ENCODE results near the gene TOB1. TPM values are rescaled to one million over a fixed set of nuclear protein-coding genes. Genes with fewer than 3 reads are reported as not detected.
"Not testable (repeated sequence)": the region's sequence is repeated elsewhere in the genome, so short reads cannot be mapped to it uniquely, and the experiment has no call there.

The TOB1 gene
- total RNA-seq, 4 donors from 2014 or later, result 48.6 to 142 (median 81.3) TPM

DNA sequence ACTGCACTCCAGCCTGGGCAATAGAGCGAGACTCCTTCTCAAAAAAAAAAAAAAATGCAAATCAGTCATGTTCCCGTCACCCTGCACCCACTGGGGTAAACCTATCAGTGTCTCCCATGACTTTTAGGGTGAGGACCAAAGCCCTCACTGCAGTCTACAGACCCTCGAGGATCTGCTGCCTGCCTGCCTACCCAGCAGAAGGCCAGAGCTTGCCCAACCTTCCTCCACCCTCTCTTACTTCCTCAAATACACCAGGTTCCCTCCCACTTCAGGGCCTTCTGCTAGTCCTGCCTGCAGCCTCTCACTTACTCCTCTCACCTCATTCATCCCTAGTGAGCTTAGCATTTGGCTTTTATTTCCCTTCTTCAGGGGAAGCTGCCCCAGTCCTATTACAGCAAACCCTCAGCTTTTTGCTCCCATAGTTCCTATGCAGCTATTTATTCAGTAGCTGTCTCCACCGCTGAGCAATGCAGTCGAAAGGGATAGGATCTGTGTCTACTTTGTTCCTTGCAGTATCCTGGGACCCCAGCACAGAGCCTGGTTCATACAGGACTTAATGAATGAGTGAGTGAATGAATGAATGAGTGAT is 17.8 kb upstream of the TOB1 start:
- Histone ChIP-seq H3K9me3 (peaks cover 0 to 5% (median 0%) of the 10 kb centered on the region in 4 donors), H3K4me3 (no peak overlapping the region), H3K4me1 (peaks cover 0 to 28% (median 3%) of the 10 kb centered on the region in 4 donors), H3K27ac (peak overlapping the region in 2 of 4 donors; percentile 63 to 65), H3K36me3 (no peaks in the 10 kb centered on the region), H3K27me3 (no peaks in the 10 kb centered on the region)
- no peak for TF ChIP-seq EP300 (IDR thresholded peaks at IDR 0.05)
- 74 to 80% methylated on average over 5 of the region's 5 CpGs for WGBS, 2 donors
- no peak for DNase-seq (ENCODE audit: low spot score in 2 of 2)

DNA sequence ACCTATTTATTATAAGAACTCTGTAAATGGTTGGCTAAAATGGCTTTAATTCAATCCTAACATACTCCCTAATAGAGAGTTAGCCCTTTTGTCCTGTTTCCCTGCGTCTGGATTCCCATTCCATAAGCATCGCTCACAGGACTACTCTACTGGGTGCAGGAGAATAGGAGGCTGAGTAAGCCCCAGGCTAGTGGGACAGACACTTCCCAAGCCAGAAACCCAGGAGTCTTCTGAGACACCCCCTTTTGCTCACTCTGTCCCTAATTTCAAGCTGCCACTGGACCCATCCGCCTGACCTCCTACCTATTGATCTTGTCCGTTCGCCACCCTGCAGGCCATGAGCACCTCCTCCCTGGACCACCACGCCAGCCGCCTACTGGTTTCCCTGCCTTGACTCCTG is 16.7 kb upstream of the TOB1 start:
- no peak overlapping the region for H3K4me3 ChIP-seq
- no peaks in the 10 kb centered on the region for H3K27me3 ChIP-seq
- DNase-seq (ENCODE audit: low spot score in 2 of 2), result no peak

DNA sequence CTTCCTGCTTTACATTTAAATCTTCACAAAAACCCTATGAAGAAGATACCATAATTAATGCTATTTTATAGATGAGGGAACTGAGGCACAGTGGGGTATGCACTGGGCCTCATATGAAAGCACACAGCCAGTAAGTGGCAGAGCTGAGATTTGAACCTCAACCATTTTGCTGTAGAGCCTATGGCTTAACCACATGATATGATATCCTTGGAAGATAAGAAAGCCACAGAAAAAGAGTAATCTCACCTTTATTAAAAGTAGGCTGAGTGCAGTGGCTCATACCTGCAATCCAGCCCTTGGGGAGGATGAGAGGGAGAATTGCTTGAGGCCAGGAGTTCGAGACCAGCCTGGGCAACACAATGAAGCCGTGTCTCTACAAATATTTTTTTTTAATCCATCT is 15.0 kb upstream of the TOB1 start:
- peaks cover 0 to 23% (median 5%) of the 10 kb centered on the region in 4 donors for H3K4me1 ChIP-seq
- H3K27me3 ChIP-seq, result no peaks in the 10 kb centered on the region
- TF ChIP-seq POLR2A (IDR thresholded peaks at IDR 0.05) (no peak), EP300 (IDR thresholded peaks at IDR 0.05) (no peak)
- TF ChIP-seq, protein P1, sequence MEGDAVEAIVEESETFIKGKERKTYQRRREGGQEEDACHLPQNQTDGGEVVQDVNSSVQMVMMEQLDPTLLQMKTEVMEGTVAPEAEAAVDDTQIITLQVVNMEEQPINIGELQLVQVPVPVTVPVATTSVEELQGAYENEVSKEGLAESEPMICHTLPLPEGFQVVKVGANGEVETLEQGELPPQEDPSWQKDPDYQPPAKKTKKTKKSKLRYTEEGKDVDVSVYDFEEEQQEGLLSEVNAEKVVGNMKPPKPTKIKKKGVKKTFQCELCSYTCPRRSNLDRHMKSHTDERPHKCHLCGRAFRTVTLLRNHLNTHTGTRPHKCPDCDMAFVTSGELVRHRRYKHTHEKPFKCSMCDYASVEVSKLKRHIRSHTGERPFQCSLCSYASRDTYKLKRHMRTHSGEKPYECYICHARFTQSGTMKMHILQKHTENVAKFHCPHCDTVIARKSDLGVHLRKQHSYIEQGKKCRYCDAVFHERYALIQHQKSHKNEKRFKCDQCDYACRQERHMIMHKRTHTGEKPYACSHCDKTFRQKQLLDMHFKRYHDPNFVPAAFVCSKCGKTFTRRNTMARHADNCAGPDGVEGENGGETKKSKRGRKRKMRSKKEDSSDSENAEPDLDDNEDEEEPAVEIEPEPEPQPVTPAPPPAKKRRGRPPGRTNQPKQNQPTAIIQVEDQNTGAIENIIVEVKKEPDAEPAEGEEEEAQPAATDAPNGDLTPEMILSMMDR (IDR thresholded peaks at IDR 0.05), result no peak
- 94 to 96% methylated on average over 2 of the region's 2 CpGs for WGBS, 2 donors
- H3K4me3 ChIP-seq, result no peak overlapping the region
- no peaks in the 10 kb centered on the region for H3K36me3 ChIP-seq
- no peak overlapping the region for H3K27ac ChIP-seq
- no peak for DNase-seq (ENCODE audit: low spot score in 2 of 2)
- peaks cover 0 to 5% (median 0%) of the 10 kb centered on the region in 4 donors for H3K9me3 ChIP-seq

More for the DNA sequence above, 16.7 kb upstream of the TOB1 start:
- Histone ChIP-seq H3K9me3 (peaks cover 0 to 5% (median 0%) of the 10 kb centered on the region in 4 donors), H3K36me3 (no peaks in the 10 kb centered on the region), H3K4me1 (peaks cover 0 to 31% (median 3%) of the 10 kb centered on the region in 4 donors), H3K27ac (no peak overlapping the region)
- TF ChIP-seq, protein P1 (IDR thresholded peaks at IDR 0.05), result no peak
- no peak for TF ChIP-seq EP300 (IDR thresholded peaks at IDR 0.05)
- no peak for TF ChIP-seq POLR2A (IDR thresholded peaks at IDR 0.05)
- WGBS, 2 donors, result 92 to 93% methylated on average over 7 of the region's 7 CpGs

DNA sequence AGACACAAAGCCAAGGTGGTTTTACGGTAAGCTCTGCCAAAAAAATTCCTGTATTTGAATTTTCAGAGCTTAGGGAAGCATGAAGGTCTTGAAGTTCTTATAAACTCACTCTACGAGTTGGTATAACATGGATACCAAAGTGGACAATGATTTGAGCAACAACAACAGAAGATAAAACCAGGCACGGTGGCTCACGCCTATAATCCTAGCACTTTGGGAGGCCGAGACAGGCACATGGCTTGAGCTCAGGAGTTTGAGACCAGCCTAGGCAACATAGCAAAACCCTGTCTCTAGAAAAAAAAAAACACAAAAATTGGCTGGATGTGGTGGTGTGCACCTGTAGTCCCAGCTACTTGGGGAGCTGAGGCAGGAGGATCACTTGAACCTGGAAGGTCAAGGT is 12.9 kb upstream of the TOB1 start:
- H3K4me1 ChIP-seq, result peaks cover 0 to 28% (median 7%) of the 10 kb centered on the region in 4 donors
- peaks cover 0 to 5% (median 0%) of the 10 kb centered on the region in 4 donors for H3K9me3 ChIP-seq
- WGBS, 2 donors, result 93 to 98% methylated on average over 5 of the region's 5 CpGs
- H3K27me3 ChIP-seq, result no peaks in the 10 kb centered on the region
- H3K4me3 ChIP-seq, result no peak overlapping the region
- peak overlapping the region in 1 of 4 donors; percentile 69 for H3K27ac ChIP-seq
- H3K36me3 ChIP-seq, result no peaks in the 10 kb centered on the region
- no peak for TF ChIP-seq POLR2A (IDR thresholded peaks at IDR 0.05)
- TF ChIP-seq, protein P1 (IDR thresholded peaks at IDR 0.05), result no peak
- no peak for TF ChIP-seq EP300 (IDR thresholded peaks at IDR 0.05)
- DNase-seq (ENCODE audit: low spot score in 2 of 2), result no peak

DNA sequence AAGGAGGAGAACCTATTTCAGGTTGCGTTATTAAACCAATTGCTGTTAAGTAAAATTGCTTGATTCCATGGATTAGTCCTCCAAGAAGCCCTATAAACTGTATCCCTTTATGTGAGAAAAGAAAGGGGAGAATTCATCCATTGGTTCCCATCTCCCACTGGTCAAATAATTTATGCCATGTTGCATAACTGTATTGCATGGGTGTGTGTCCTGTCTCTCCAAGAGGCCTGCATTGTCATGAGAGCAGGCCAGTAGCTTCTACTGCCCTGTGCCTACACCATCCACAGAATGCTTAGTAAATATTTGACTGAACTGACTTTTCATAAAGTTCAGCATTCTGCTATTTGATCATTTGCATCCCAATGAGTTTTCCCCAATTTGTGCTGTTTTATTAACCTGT is 11.7 kb upstream of the TOB1 start:
- H3K27ac ChIP-seq, result peak overlapping the region in 3 of 4 donors; percentile 25 to 69 (median 61)
- no peaks in the 10 kb centered on the region for H3K27me3 ChIP-seq
- H3K9me3 ChIP-seq, result peaks cover 0 to 5% (median 0%) of the 10 kb centered on the region in 4 donors
- H3K36me3 ChIP-seq, result no peaks in the 10 kb centered on the region
- 68 to 80% methylated on average over 1 of the region's 1 CpG for WGBS, 2 donors
- no peak for TF ChIP-seq POLR2A (IDR thresholded peaks at IDR 0.05)
- TF ChIP-seq, protein P1 (IDR thresholded peaks at IDR 0.05), result no peak
- TF ChIP-seq EP300 (IDR thresholded peaks at IDR 0.05), result no peak
- H3K4me1 ChIP-seq, result peaks cover 0 to 24% (median 7%) of the 10 kb centered on the region in 4 donors
- DNase-seq (ENCODE audit: low spot score in 2 of 2), result no peak
- H3K4me3 ChIP-seq, result no peak overlapping the region

DNA sequence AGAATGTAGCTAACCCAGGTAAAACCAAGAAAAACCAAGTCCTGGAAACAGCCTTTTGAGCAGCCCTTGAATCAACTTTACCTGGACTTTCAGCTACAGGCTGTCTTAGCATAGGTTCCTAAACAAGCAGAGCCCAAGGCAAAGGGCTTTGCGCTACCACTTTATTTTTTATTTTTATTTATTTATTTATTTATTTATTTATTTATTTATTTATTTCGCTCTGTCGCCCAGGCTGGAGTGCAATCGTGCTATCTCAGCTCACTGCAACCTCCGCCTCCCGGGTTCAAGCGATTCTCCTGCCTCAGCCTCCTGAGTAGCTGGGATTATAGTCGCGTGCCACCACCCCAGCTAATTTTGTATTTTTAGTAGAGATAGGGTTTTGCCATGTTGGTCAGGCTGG is 10.9 kb upstream of the TOB1 start:
- Histone ChIP-seq H3K4me1 (peaks cover 0 to 31% (median 10%) of the 10 kb centered on the region in 4 donors), H3K27ac (peak overlapping the region in 2 of 4 donors; percentile 61 to 69)
- WGBS, 2 donors, result 93 to 98% methylated on average over 9 of the region's 9 CpGs
- H3K4me3 ChIP-seq; H3K36me3 ChIP-seq; DNase-seq (ENCODE audit: low spot score in 2 of 2); H3K9me3 ChIP-seq; H3K27me3 ChIP-seq: not testable (repeated sequence)
